Chondrocyte (in vitro differentiated cells): ENCODE results near the gene XIRP2. TPM values are rescaled to one million over a fixed set of nuclear protein-coding genes. Genes with fewer than 3 reads are reported as not detected.

Experiments
- DNase-seq: peaks from one replicate; pipeline ENCODE4 v3.0.0; 2021; ENCODE audit warnings: mixed read lengths, low spot score
- H3K27ac Mint-ChIP-seq: one replicate; pipeline ENCODE4 v1.8.0; 2021; ENCODE audit warnings: mild to moderate bottlenecking, moderate library complexity, mixed read lengths; ENCODE audit not compliant: unreplicated experiment
- H3K27me3 Mint-ChIP-seq: 2 replicates; pipeline ENCODE4 v1.8.0; 2021; ENCODE audit warnings: low read depth, mixed read lengths
- H3K36me3 Mint-ChIP-seq: 2 replicates; pipeline ENCODE4 v1.8.0; 2021; ENCODE audit warnings: low read depth, mixed read lengths
- H3K4me1 Mint-ChIP-seq: 2 replicates; pipeline ENCODE4 v1.8.0; 2021; ENCODE audit warnings: low read depth, mild to moderate bottlenecking, mixed read lengths
- H3K4me3 Mint-ChIP-seq: one replicate; pipeline ENCODE4 v1.8.0; 2021; ENCODE audit warnings: mild to moderate bottlenecking, moderate library complexity, mixed read lengths; ENCODE audit not compliant: unreplicated experiment
- H3K9me3 Mint-ChIP-seq: 2 replicates; pipeline ENCODE4 v1.8.0; 2021; ENCODE audit warnings: low read depth, mixed read lengths
- total RNA-seq: library from RNA; stranded (reverse); gene quantifications from 3 replicates; pipeline ENCODE4 v1.2.1, GENCODE V29; 2021
- TF ChIP-seq, protein P1 (sequence below): fragments of 200-600 bp; sonication (generic); IDR thresholded peaks from 2 replicates; pipeline ENCODE4 v1.5.0; 2021; ENCODE audit warnings: antibody characterized with exemption, mild to moderate bottlenecking, moderate library complexity

The XIRP2 gene
- total RNA-seq, 1 donor from 2014 or later, result not detected

DNA sequence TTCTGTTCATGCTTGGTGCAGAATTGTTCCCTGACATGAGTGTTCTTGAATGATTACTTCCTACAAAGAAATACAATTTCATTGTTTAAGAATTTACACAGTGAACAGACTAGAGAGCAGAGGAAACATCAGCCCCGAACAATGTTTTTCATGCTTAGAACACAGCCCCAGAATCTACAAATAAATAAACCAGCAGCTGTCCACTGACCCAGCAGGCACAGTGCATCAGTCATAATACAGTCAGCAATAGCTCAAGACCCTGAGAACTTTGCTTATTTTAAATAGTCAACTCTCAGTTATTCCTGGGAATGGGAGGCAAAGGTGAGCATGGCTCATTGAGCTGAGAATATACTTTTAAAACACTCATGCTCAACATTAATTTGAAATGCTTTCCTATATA, 38.4 kb downstream of the XIRP2 start:
- no peaks in the 10 kb centered on the region for H3K4me1 Mint-ChIP-seq
- H3K36me3 Mint-ChIP-seq, result no peaks in the 10 kb centered on the region
- no peak overlapping the region for H3K27ac Mint-ChIP-seq
- TF ChIP-seq, protein P1, sequence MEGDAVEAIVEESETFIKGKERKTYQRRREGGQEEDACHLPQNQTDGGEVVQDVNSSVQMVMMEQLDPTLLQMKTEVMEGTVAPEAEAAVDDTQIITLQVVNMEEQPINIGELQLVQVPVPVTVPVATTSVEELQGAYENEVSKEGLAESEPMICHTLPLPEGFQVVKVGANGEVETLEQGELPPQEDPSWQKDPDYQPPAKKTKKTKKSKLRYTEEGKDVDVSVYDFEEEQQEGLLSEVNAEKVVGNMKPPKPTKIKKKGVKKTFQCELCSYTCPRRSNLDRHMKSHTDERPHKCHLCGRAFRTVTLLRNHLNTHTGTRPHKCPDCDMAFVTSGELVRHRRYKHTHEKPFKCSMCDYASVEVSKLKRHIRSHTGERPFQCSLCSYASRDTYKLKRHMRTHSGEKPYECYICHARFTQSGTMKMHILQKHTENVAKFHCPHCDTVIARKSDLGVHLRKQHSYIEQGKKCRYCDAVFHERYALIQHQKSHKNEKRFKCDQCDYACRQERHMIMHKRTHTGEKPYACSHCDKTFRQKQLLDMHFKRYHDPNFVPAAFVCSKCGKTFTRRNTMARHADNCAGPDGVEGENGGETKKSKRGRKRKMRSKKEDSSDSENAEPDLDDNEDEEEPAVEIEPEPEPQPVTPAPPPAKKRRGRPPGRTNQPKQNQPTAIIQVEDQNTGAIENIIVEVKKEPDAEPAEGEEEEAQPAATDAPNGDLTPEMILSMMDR, result no peak
- no peak overlapping the region for H3K4me3 Mint-ChIP-seq
- peaks cover 3% of the 10 kb centered on the region for H3K9me3 Mint-ChIP-seq
- DNase-seq, result no peak
- no peaks in the 10 kb centered on the region for H3K27me3 Mint-ChIP-seq

DNA sequence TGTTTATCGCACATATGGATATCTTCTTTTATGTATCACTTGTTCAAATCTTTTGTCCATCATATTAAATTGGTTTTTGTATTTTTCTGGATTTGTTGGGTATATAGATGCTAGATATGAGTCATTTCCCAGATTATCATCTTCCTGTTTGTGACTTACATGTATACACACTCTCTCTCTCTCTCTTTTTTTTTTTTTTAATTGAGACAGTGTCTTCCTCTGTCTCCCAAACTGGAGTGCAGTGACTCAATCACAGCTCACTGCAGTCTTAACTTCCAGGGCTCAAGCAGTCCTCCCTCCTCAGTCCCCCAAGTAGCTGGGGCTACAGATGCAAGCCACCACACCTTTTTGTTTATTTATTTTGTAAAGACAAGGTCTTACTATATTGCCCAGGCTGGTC, 43.8 kb downstream of the XIRP2 start:
- no peaks in the 10 kb centered on the region for H3K4me1 Mint-ChIP-seq
- no peak for DNase-seq
- H3K36me3 Mint-ChIP-seq, result peaks cover 1% of the 10 kb centered on the region
- H3K27me3 Mint-ChIP-seq, result no peaks in the 10 kb centered on the region
- TF ChIP-seq, protein P1, result no peak
- no peak overlapping the region for H3K4me3 Mint-ChIP-seq
- peaks cover 8% of the 10 kb centered on the region for H3K9me3 Mint-ChIP-seq
- H3K27ac Mint-ChIP-seq, result no peak overlapping the region

DNA sequence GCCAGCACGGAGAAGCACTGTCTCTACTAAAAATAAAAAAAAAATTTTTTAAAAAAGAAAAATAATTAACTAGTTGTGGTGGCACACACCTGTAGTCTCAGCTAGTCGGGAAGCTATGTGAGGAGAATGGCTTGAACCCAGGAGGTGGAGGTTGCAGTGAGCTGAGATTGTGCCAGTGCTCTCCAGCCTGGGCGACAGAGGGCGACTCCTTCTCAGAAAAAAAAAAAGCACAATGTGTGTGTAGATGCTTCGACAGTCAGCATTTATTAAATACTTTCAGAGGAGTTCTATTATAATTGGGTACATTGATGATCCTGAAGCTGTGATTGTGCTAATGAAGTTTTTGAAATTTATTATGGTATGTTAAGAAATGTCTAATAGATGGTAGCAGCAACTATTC, 46.5 kb downstream of the XIRP2 start:
- DNase-seq, result no peak
- Mint-ChIP-seq H3K27me3 (no peaks in the 10 kb centered on the region), H3K9me3 (peaks cover 18% of the 10 kb centered on the region), H3K4me3 (no peak overlapping the region), H3K36me3 (peaks cover 3% of the 10 kb centered on the region), H3K4me1 (no peaks in the 10 kb centered on the region), H3K27ac (no peak overlapping the region)
- TF ChIP-seq, protein P1, result no peak

DNA sequence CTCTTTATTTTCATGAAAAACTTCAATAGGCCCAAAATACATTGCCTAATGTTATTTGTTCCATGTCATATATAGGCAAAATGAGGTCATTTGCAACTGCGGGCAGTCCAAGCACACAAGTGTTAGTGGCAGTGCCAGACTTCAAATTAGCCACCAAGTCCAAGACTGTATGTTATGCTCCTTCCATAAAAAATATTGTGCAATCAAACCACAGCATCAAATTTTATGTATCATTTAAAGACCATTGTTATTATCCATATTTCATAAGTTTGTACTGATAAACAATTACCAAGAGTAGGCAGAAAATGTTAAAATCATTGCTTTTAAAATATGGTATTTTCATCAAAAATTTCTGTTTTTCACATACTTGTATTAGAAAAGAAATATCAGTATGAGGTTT, 54.1 kb downstream of the XIRP2 start:
- no peak overlapping the region for H3K4me3 Mint-ChIP-seq
- no peak overlapping the region for H3K27ac Mint-ChIP-seq
- H3K9me3 Mint-ChIP-seq, result peaks cover 13% of the 10 kb centered on the region
- no peak for DNase-seq
- TF ChIP-seq, protein P1, result no peak
- peaks cover 2% of the 10 kb centered on the region for H3K36me3 Mint-ChIP-seq
- no peaks in the 10 kb centered on the region for H3K27me3 Mint-ChIP-seq
- no peaks in the 10 kb centered on the region for H3K4me1 Mint-ChIP-seq

DNA sequence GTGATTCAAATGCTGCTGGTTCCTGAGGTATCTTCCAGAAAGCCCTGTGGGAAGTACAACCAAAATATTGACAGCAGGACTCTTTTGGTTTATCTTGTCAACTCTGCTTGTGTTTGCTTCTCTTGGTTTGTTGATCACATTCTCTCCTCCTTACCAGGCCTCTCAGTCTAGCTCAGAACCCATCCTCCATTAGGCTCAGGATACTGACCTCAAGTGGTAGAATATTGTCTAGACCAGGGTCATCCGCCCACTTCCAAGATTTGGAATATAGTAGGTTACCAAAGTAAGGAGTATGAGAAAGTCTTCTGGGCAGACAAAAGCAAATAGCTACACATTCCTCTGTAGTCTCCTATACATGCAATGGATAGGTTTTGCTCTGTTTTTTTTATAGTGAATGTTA, 56.6 kb downstream of the XIRP2 start:
- no peaks in the 10 kb centered on the region for H3K36me3 Mint-ChIP-seq
- H3K27ac Mint-ChIP-seq, result no peak overlapping the region
- DNase-seq, result no peak
- no peaks in the 10 kb centered on the region for H3K4me1 Mint-ChIP-seq
- no peaks in the 10 kb centered on the region for H3K27me3 Mint-ChIP-seq
- H3K9me3 Mint-ChIP-seq, result no peaks in the 10 kb centered on the region
- TF ChIP-seq, protein P1, result no peak
- no peak overlapping the region for H3K4me3 Mint-ChIP-seq
